Thyroid gland (tissue), 4 donors: ENCODE results near the gene NR0B2. TPM values are rescaled to one million over a fixed set of nuclear protein-coding genes. Genes with fewer than 3 reads are reported as not detected.
A peak's percentile ranks its signal among the peaks of the same experiment; 100 is the strongest.

ENCODE experiments used
- DNase-seq, 2 donors: peaks; one replicate each; pipeline ENCODE4 v3.0.0-alpha.2; 2019
- H3K27ac ChIP-seq, 3 donors: fragments of 200-600 bp; sonication (generic); 1 replicate in 2 of 3; 2 replicates in 1 of 3; pipeline ENCODE4 v1.5.1; 2016 to 2019; ENCODE audit warnings: mild to moderate bottlenecking in 1 of 3, moderate library complexity in 1 of 3
- H3K27me3 ChIP-seq: fragments of 200-600 bp; sonication (generic); one replicate; pipeline ENCODE4 v1.5.1; 2019
- H3K36me3 ChIP-seq, 2 donors: fragments of 200-600 bp; sonication (generic); one replicate each; pipeline ENCODE4 v1.5.1; 2016 to 2019
- H3K4me1 ChIP-seq, 2 donors: fragments of 200-600 bp; sonication (generic); one replicate each; pipeline ENCODE4 v1.5.1; 2017 to 2019
- H3K4me3 ChIP-seq, 3 donors: fragments of 200-600 bp; sonication (generic); replicated peaks in 1 of 3; 1 replicate in 2 of 3; 2 replicates in 1 of 3; pipeline ENCODE4 v1.5.1; 2016; ENCODE audit warnings: mild to moderate bottlenecking in 1 of 3
- H3K9me3 ChIP-seq: fragments of 200-600 bp; sonication (generic); one replicate; pipeline ENCODE4 v1.5.1; 2017
- POLR2A ChIP-seq, 2 donors: fragments of 450-650 bp; IDR thresholded peaks; one replicate each; pipeline ENCODE4 v1.6.1; 2017; ENCODE audit warnings: antibody characterized with exemption in 2 of 2, mild to moderate bottlenecking in 2 of 2, moderate library complexity in 1 of 2
- WGBS, 2 donors: methylation state at CpG; one replicate each; pipeline ENCODE4 v1.1.5; 2017; 5-methylcytosine and 5-hydroxymethylcytosine counted together
- intact Hi-C: fragments of 100-400 bp; cut with DNase I; formaldehyde crosslinking; loops from one replicate; pipeline ENCODE4 v1.15.1; 2023
- total RNA-seq, 4 donors: library from RNA; depleted of rRNA; stranded (reverse); fragments of >200 nt; gene quantifications; one replicate each; pipeline ENCODE4 v1.2.3, GENCODE V29; 2016
- TF ChIP-seq, protein P1 (sequence below), 6 experiments: fragments of 200-600 bp in 3 of 6; fragments of 450-650 bp in 3 of 6; sonication (generic) in 3 of 6; IDR thresholded peaks; one replicate each; pipeline ENCODE4 v1.5.1; 2016 to 2019; ENCODE audit warnings: antibody characterized with exemption in 6 of 6, mild to moderate bottlenecking in 2 of 6, inconsistent platforms in 1 of 6, moderate library complexity in 1 of 6

NR0B2 gene
- total RNA-seq, 4 donors from 2014 or later = not detected

DNA sequence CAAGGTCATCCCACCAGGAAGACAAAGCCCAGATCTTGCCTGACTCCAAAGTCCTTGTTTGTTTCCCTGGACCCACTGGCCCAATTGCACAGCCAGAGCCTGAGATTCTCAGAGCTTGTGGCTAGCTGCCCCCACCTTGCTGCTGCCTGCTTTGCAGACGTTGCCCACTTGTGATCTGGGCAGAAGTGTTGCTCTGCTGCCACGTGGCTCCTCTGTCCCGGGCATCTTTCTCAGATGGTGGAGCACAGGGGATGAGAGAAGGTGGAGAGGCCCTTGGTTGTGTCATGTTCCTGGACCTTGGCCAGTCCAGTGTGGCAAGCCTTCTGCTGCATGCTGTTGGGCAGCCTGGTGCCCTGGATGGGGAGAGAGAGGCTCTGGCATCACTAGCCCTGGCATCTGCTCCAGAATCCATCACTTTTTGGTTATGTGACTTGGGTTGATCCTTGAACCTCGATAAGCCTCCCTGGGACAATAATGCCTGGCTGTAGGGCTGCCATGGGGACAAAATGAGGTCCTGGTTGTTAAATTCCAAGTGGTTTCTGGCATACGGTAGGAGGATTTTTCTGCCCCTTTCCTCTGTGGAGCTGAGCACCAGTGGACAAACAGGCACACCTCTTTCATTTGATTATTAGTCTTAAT is 1.5 kb upstream of the NR0B2 start:
- no peak overlapping the region for H3K27ac ChIP-seq
- 32 to 52% methylated on average over 5 of the region's 5 CpGs for WGBS, 2 donors

DNA sequence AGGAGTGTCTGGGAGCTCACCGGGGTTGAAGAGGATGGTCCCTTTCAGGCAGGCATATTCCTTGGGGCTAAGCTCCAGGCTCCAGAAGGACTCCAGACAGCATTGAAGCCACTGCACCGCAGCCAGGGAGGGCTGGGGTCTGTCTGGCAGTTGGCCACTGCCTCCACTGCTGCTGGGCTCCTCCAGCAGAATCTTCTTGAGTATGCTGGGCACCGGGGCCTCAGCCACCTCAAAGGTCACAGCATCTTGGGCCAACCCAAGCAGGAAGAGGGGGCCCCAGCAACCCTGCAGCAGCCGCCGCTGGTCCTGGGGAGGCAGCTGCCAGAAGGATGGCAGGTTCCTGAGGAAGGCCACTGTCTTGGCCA is 404 bp downstream of the NR0B2 start:
- Histone ChIP-seq H3K27me3 (no peaks in the 10 kb centered on the region), H3K27ac (peak overlapping the region; percentile 62 to 74 (median 64)), H3K36me3 (no peaks in the 10 kb centered on the region), H3K4me3 (no peak overlapping the region), H3K9me3 (no peaks in the 10 kb centered on the region), H3K4me1 (peaks cover 7 to 11% of the 10 kb centered on the region in 2 donors)
- WGBS, 2 donors = 80% methylated on average over 1 to 3 of the region's 5 CpGs
- intact Hi-C loops = no loop called here
- DNase-seq = no peak
- TF ChIP-seq POLR2A (IDR thresholded peaks at IDR 0.05) = no peak
- TF ChIP-seq, protein P1, sequence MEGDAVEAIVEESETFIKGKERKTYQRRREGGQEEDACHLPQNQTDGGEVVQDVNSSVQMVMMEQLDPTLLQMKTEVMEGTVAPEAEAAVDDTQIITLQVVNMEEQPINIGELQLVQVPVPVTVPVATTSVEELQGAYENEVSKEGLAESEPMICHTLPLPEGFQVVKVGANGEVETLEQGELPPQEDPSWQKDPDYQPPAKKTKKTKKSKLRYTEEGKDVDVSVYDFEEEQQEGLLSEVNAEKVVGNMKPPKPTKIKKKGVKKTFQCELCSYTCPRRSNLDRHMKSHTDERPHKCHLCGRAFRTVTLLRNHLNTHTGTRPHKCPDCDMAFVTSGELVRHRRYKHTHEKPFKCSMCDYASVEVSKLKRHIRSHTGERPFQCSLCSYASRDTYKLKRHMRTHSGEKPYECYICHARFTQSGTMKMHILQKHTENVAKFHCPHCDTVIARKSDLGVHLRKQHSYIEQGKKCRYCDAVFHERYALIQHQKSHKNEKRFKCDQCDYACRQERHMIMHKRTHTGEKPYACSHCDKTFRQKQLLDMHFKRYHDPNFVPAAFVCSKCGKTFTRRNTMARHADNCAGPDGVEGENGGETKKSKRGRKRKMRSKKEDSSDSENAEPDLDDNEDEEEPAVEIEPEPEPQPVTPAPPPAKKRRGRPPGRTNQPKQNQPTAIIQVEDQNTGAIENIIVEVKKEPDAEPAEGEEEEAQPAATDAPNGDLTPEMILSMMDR (IDR thresholded peaks at IDR 0.05) = no peak

More for the DNA sequence above, 1.5 kb upstream of the NR0B2 start:
- TF ChIP-seq POLR2A (IDR thresholded peaks at IDR 0.05) = no peak
- TF ChIP-seq, protein P1 (IDR thresholded peaks at IDR 0.05) = no peak
- intact Hi-C loops = no loop called here
- Histone ChIP-seq H3K4me3 (no peak overlapping the region), H3K36me3 (no peaks in the 10 kb centered on the region), H3K27me3 (no peaks in the 10 kb centered on the region), H3K9me3 (no peaks in the 10 kb centered on the region), H3K4me1 (peaks cover 7 to 11% of the 10 kb centered on the region in 2 donors)
- peak; percentile 40 to 62 for DNase-seq

- intact Hi-C loops = no loop called here
- H3K27me3 ChIP-seq = no peaks in the 10 kb centered on the region
- no peak overlapping the region for H3K4me3 ChIP-seq
- peaks cover 7 to 11% of the 10 kb centered on the region in 2 donors for H3K4me1 ChIP-seq
- WGBS, 2 donors = 54 to 62% methylated on average over 2 of the region's 2 CpGs
- H3K9me3 ChIP-seq = no peaks in the 10 kb centered on the region
- no peak overlapping the region for H3K27ac ChIP-seq
- TF ChIP-seq, protein P1 (IDR thresholded peaks at IDR 0.05) = no peak
- TF ChIP-seq POLR2A (IDR thresholded peaks at IDR 0.05) = no peak
- H3K36me3 ChIP-seq = no peaks in the 10 kb centered on the region
- DNase-seq = no peak
These were observed 1.7 kb downstream of the NR0B2 start for GRCh38 chr1:26912147-26912490.

DNA sequence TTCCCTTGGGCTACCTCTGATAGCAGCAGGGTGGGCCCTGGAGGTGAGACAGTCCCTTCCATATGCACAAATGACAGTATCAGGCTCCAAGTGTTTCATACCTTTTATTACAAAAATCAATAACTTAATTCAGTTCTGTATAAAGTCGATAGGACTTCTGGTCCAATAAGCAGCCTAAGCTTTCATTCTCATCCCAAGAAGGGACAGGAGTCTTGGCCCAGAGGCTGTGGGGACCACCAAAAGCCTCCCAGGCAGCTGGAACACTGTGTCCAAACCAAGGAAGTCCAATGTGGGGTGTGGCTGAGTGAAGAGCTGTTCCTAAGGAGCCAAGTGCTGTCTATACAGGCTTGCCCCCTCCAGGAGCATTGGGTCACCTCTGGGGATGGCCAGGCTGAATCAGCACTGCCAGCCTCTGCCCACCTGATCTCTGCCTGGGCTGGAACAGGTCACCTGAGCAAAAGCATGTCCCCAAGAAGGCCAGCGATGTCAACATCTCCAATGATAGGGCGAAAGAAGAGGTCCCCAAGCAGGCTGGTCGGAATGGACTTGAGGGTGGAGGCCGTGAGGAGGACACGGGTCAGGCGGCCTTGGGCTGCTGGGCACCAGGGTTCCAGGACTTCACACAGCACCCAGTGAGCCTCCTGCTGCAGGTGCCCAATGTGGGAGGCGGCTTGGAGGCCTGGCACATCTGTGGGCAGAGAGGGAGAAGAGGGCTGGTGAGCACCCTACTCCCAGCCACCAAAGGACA is 2.2 kb downstream of the NR0B2 start:
- no peaks in the 10 kb centered on the region for H3K27me3 ChIP-seq
- no peaks in the 10 kb centered on the region for H3K36me3 ChIP-seq
- H3K9me3 ChIP-seq = no peaks in the 10 kb centered on the region
- no peak for TF ChIP-seq POLR2A (IDR thresholded peaks at IDR 0.05)
- TF ChIP-seq, protein P1 (IDR thresholded peaks at IDR 0.05) = no peak
- H3K27ac ChIP-seq = no peak overlapping the region
- peaks cover 7 to 11% of the 10 kb centered on the region in 2 donors for H3K4me1 ChIP-seq
- intact Hi-C loops = no loop called here
- WGBS, 2 donors = 91% methylated on average over 8 of the region's 8 CpGs
- H3K4me3 ChIP-seq = no peak overlapping the region
- DNase-seq = no peak
